Astrocyte (in vitro differentiated cells and primary cell): Measurements from ENCODE around the gene GFOD1. TPM values are rescaled to one million over a fixed set of nuclear protein-coding genes. Genes with fewer than 3 reads are reported as not detected.

Source experiments
- DNase-seq: peaks from one replicate; pipeline ENCODE4 v3.0.0-alpha.2; 2010; ENCODE audit warnings: low read depth
- FAIRE-seq: peaks from 2 replicates; lab custom pipeline; 2011; peaks lifted over from hg19 to GRCh38; lab: Jason Lieb, UNC
- H2AFZ ChIP-seq: 2 replicates; pipeline ENCODE4 v1.6.0; 2012; ENCODE audit warnings: low read depth, low read length, inconsistent platforms
- H3K27ac ChIP-seq: 2 replicates; pipeline ENCODE4 v1.5.1; 2011; ENCODE audit warnings: low read depth, low read length, inconsistent platforms
- H3K27me3 ChIP-seq: 2 replicates; pipeline ENCODE4 v1.6.0; 2011; ENCODE audit warnings: low read length, inconsistent platforms; ENCODE audit not compliant: insufficient read depth
- H3K36me3 ChIP-seq: 2 replicates; pipeline ENCODE4 v1.5.1; 2011; ENCODE audit warnings: low read length, inconsistent platforms; ENCODE audit not compliant: insufficient read depth
- H3K4me1 ChIP-seq: 2 replicates; pipeline ENCODE4 v1.5.1; 2011; ENCODE audit warnings: low read length, inconsistent platforms; ENCODE audit not compliant: insufficient read depth
- H3K4me2 ChIP-seq: 2 replicates; pipeline ENCODE4 v1.6.0; 2012; ENCODE audit warnings: low read length, inconsistent platforms
- H3K4me3 ChIP-seq: 2 replicates; pipeline ENCODE4 v1.5.1; 2011; ENCODE audit warnings: low read depth, mild to moderate bottlenecking, low read length, inconsistent platforms; ENCODE audit not compliant: insufficient read depth
- H3K79me2 ChIP-seq: 2 replicates; pipeline ENCODE4 v1.6.0; 2012; ENCODE audit warnings: mild to moderate bottlenecking, low read length, inconsistent platforms; ENCODE audit not compliant: insufficient read depth
- H3K9ac ChIP-seq: 2 replicates; pipeline ENCODE4 v1.6.0; 2012; ENCODE audit warnings: mild to moderate bottlenecking, low read length, inconsistent platforms
- H3K9me3 ChIP-seq: 2 replicates; pipeline ENCODE4 v1.5.1; 2012; ENCODE audit warnings: low read depth, mild to moderate bottlenecking, low read length, inconsistent platforms; ENCODE audit not compliant: insufficient read depth
- H4K20me1 ChIP-seq: 2 replicates; pipeline ENCODE4 v1.6.0; 2012; ENCODE audit warnings: low read length, inconsistent platforms; ENCODE audit not compliant: insufficient read depth
- H3K27ac Mint-ChIP-seq: one replicate; pipeline ENCODE4 v1.8.0; 2021; ENCODE audit warnings: mild to moderate bottlenecking, mixed read lengths; ENCODE audit not compliant: unreplicated experiment
- H3K27me3 Mint-ChIP-seq: one replicate; pipeline ENCODE4 v1.8.0; 2021; ENCODE audit warnings: low read depth, mixed read lengths; ENCODE audit not compliant: unreplicated experiment
- H3K36me3 Mint-ChIP-seq: one replicate; pipeline ENCODE4 v1.8.0; 2021; ENCODE audit warnings: low read depth, mixed read lengths; ENCODE audit not compliant: unreplicated experiment
- H3K4me1 Mint-ChIP-seq: one replicate; pipeline ENCODE4 v1.8.0; 2021; ENCODE audit warnings: low read depth, mixed read lengths; ENCODE audit not compliant: unreplicated experiment
- H3K4me3 Mint-ChIP-seq: one replicate; pipeline ENCODE4 v1.8.0; 2021; ENCODE audit warnings: mild to moderate bottlenecking, moderate library complexity, mixed read lengths; ENCODE audit not compliant: unreplicated experiment
- H3K9me3 Mint-ChIP-seq: one replicate; pipeline ENCODE4 v1.8.0; 2021; ENCODE audit warnings: mild to moderate bottlenecking, mixed read lengths; ENCODE audit not compliant: unreplicated experiment
- CTCF ChIP-seq: IDR thresholded peaks from 2 replicates; pipeline ENCODE4 v1.5.1; 2011; ENCODE audit warnings: low read depth, mild to moderate bottlenecking, inconsistent platforms, low read length, moderate library complexity; ENCODE audit not compliant: insufficient read depth
- EZH2 ChIP-seq: IDR thresholded peaks from 2 replicates; pipeline ENCODE4 v1.6.1; 2012; ENCODE audit warnings: mild to moderate bottlenecking, low read length, inconsistent platforms; ENCODE audit not compliant: insufficient read depth
- total RNA-seq: library from RNA; stranded (reverse); gene quantifications from 2 replicates; pipeline ENCODE4 v1.2.1, GENCODE V29; 2021

Gene GFOD1
- total RNA-seq, 1 donor from 2014 or later = 10.8 TPM

- no peaks in the 10 kb centered on the region for H3K27me3 ChIP-seq
- H3K9ac ChIP-seq = no peak overlapping the region
- peaks cover 9% of the 10 kb centered on the region for H3K79me2 ChIP-seq
- no peak overlapping the region for H3K4me3 Mint-ChIP-seq
- H3K4me1 Mint-ChIP-seq = peaks cover 11% of the 10 kb centered on the region
- H3K27ac ChIP-seq = no peak overlapping the region
- H4K20me1 ChIP-seq = no peaks in the 10 kb centered on the region
- H3K36me3 Mint-ChIP-seq = no peaks in the 10 kb centered on the region
- FAIRE-seq (no peak), DNase-seq (no peak)
- no peak overlapping the region for H3K4me3 ChIP-seq
- H3K9me3 Mint-ChIP-seq = no peaks in the 10 kb centered on the region
- H2AFZ ChIP-seq = no peak overlapping the region
- no peak for TF ChIP-seq CTCF
- H3K36me3 ChIP-seq = no peaks in the 10 kb centered on the region
- H3K27me3 Mint-ChIP-seq = no peaks in the 10 kb centered on the region
- H3K9me3 ChIP-seq = no peaks in the 10 kb centered on the region
- no peak overlapping the region for H3K4me2 ChIP-seq
- H3K27ac Mint-ChIP-seq = no peak overlapping the region
- peaks cover 5% of the 10 kb centered on the region for H3K4me1 ChIP-seq
These were observed 54.7 kb downstream of the GFOD1 start for GRCh38 chr6:13432526-13433184.

DNA sequence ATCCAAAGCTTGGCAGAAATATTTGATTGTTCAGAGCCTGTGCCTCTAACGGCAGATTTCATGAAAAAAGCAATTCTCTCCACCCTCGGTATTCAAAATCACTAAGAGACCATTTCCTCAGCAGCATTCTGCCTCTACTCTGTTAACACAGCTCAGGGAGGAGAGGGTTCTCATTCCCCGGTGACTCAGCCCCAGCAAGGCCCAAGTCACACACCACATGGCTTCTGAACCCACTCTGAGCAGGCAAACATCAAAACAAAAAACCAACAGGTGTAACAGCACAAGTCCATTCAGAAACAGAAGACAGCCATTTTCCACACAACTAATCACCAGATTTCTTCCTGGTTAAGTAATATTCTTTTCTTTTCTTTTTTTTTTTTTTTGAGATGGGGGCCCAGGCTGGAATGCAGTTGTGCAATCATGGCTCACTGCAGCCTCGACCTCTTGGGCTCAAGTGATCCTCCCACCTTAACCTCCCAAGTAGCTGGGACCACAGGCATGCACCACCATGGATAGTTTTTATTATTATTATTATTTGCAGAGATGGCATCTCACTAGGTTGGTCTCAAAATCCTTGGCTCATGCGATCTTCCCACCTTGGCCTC, 55.4 kb downstream of the GFOD1 start:
- no peaks in the 10 kb centered on the region for H3K9me3 ChIP-seq
- FAIRE-seq (no peak), DNase-seq (peak; percentile 50)
- H3K4me1 ChIP-seq = peaks cover 5% of the 10 kb centered on the region
- no peak for TF ChIP-seq EZH2
- TF ChIP-seq CTCF = no peak
- H3K36me3 Mint-ChIP-seq = no peaks in the 10 kb centered on the region
- H3K27me3 Mint-ChIP-seq = no peaks in the 10 kb centered on the region
- peak overlapping the region; percentile 7 for H3K4me2 ChIP-seq
- H3K4me3 ChIP-seq = no peak overlapping the region
- H2AFZ ChIP-seq = no peak overlapping the region
- no peak overlapping the region for H3K4me3 Mint-ChIP-seq
- no peak overlapping the region for H3K27ac ChIP-seq
- no peak overlapping the region for H3K9ac ChIP-seq
- H3K36me3 ChIP-seq = no peaks in the 10 kb centered on the region
- H3K9me3 Mint-ChIP-seq = no peaks in the 10 kb centered on the region
- H3K27me3 ChIP-seq = no peaks in the 10 kb centered on the region
- H3K79me2 ChIP-seq = peaks cover 9% of the 10 kb centered on the region
- H4K20me1 ChIP-seq = no peaks in the 10 kb centered on the region
- H3K4me1 Mint-ChIP-seq = peaks cover 11% of the 10 kb centered on the region
- no peak overlapping the region for H3K27ac Mint-ChIP-seq

DNA sequence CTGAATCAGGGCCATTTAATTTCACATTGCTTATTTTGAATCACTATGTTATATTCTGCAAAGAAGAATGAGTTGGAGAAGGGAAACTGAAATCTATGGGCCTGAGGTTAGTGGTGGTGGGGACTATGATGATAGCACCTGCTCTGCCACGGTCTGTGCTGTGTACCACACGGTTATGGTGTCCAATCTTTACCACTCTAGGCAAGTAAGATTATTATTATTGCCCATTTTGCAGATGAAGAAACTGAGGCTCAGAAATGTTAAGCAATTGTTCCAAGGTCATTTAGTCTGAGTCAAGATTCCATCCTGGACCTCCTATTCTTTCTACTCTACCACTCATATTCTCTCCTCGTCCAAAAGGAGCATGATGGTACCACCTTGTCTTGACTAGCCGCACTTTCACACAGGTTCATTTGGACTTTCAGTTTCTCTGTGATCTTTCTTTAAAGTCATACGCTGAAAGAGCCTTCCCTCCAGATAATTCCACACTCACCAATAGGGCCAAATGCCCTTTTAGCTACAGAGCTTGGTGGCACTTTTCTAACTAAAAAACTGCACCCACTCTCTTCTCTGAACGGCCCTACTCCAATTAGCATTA, 56.2 kb downstream of the GFOD1 start:
- H3K4me1 Mint-ChIP-seq = peaks cover 11% of the 10 kb centered on the region

More for the DNA sequence above, 56.2 kb downstream of the GFOD1 start:
- no peak overlapping the region for H3K27ac Mint-ChIP-seq
- Histone ChIP-seq H3K79me2 (peaks cover 9% of the 10 kb centered on the region), H3K9ac (no peak overlapping the region), H3K4me3 (no peak overlapping the region), H2AFZ (no peak overlapping the region), H3K27me3 (no peaks in the 10 kb centered on the region), H3K27ac (no peak overlapping the region), H3K4me2 (no peak overlapping the region), H3K4me1 (peaks cover 9% of the 10 kb centered on the region), H3K36me3 (no peaks in the 10 kb centered on the region), H4K20me1 (no peaks in the 10 kb centered on the region), H3K9me3 (no peaks in the 10 kb centered on the region)
- H3K4me3 Mint-ChIP-seq = no peak overlapping the region
- DNase-seq (no peak), FAIRE-seq (no peak)
- no peaks in the 10 kb centered on the region for H3K36me3 Mint-ChIP-seq
- no peaks in the 10 kb centered on the region for H3K27me3 Mint-ChIP-seq
- no peaks in the 10 kb centered on the region for H3K9me3 Mint-ChIP-seq
- TF ChIP-seq CTCF (no peak), EZH2 (no peak)
